GM20000 (cell line): ENCODE results near the gene PLPP7.
"Not testable (repeated sequence)": the region's sequence is repeated elsewhere in the genome, so short reads cannot be mapped to it uniquely, and the experiment has no call there.

ENCODE experiments used
- DNase-seq: peaks from one replicate; pipeline ENCODE4 v3.0.0; 2012; ENCODE audit warnings: low spot score
- TF ChIP-seq, protein P1 (sequence below): IDR thresholded peaks from 2 replicates; pipeline ENCODE4 v1.5.1; 2012; ENCODE audit warnings: mild to moderate bottlenecking, control low read depth; ENCODE audit errors: extremely low read depth, missing control alignments

Gene PLPP7

DNA sequence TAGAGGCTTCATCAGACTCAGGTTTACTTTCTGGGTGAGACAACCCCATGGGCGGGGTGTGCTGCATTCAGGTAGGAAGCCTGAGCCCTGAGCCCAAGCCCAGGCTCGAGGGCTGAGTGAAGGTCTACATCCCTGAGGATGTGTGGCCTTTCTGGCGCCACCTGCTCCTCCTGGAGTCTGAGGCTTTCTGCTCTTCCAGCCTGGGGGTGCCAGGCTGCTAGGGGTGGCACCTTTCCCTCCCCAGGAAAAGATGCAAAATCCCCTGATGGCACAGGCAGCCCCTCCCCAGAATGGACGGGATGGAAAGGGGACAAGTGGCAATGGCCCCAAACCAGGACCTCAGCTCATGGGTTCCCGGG lies 60.0 kb downstream of the PLPP7 start:
- DNase-seq: no peak
- TF ChIP-seq, protein P1, sequence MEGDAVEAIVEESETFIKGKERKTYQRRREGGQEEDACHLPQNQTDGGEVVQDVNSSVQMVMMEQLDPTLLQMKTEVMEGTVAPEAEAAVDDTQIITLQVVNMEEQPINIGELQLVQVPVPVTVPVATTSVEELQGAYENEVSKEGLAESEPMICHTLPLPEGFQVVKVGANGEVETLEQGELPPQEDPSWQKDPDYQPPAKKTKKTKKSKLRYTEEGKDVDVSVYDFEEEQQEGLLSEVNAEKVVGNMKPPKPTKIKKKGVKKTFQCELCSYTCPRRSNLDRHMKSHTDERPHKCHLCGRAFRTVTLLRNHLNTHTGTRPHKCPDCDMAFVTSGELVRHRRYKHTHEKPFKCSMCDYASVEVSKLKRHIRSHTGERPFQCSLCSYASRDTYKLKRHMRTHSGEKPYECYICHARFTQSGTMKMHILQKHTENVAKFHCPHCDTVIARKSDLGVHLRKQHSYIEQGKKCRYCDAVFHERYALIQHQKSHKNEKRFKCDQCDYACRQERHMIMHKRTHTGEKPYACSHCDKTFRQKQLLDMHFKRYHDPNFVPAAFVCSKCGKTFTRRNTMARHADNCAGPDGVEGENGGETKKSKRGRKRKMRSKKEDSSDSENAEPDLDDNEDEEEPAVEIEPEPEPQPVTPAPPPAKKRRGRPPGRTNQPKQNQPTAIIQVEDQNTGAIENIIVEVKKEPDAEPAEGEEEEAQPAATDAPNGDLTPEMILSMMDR: peak; percentile 0

DNA sequence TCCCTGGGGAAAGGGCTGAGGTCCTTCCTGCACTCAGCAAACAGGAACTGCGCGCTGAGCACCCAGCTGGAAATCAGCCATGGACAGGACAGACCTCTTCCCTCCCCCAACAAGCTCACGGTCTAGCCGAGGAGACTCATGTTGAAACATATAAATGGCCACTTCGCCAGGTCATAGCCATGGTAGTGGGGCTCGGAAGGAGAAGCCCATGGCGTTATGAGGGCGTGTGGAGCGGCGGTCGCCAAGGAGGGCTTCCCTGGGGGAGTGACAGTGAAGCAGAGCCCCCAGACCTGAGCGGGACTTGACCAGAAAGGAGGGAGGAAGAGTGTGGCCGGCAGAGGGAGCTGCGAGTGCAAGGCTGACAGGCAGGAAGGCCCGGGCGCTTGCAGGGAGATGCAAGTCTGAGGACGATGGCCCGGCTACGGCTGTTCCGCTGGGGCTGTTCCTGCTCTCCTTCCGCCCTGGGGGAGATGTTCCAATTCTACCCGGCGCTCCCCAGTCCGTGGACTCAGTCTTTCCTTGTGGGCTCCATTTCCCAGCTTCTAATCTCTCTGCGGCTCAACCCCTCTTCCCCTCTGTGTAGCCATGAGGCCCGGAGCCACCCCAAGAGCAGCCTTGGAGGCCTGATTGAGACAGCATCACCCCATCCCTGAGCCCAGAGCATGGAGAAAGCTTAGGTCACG lies 60.5 kb downstream of the PLPP7 start:
- DNase-seq: peak; percentile 83

DNA sequence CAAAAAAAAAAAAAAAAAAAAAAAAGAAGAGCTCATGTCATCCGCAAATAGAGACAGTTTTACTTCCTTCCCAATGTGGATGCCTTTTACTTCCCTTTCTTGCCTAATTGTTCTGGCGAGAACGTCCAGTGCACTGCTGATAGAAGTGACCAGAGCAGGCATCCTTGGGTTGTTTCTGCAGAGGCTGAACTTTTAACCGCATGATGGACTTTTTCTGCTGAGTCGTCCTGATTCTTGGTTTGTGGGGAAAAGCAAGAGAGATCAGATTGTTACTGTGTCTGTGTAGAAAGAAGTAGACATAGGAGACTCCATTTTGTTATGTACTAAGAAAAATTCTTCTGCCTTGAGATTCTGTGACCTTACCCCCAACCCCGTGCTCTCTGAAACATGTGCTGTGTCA lies 67.0 kb downstream of the PLPP7 start:
- not testable (repeated sequence) for DNase-seq

More for the DNA sequence above, 60.5 kb downstream of the PLPP7 start:
- TF ChIP-seq, protein P1: peak; percentile 67

DNA sequence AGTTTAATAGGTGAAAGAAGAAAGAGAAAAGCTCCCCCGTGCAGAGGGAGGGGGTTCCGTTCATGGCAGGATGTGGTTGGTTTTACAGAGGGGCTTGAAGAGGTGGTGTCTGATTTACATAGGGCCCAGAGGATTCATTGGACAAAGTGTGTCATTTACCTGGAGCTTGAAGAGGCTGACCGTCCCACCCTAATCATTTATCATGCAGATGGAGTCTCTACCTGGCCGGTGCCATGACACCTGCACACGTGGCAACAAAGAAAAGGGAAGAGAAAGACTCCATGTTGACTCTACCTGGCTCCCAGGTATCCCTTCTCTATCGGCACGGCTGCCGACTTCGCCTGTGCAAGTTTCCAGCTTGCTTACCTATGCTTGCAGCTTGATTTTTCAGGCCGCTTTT lies 69.0 kb downstream of the PLPP7 start:
- no peak for DNase-seq
- TF ChIP-seq, protein P1: no peak
